Measurements from ENCODE around the gene RNASE13. TPM values are rescaled to one million over a fixed set of nuclear protein-coding genes. Genes with fewer than 3 reads are reported as not detected.

The RNASE13 gene
- total RNA-seq, 1 donor from 2014 or later = not detected

DNA sequence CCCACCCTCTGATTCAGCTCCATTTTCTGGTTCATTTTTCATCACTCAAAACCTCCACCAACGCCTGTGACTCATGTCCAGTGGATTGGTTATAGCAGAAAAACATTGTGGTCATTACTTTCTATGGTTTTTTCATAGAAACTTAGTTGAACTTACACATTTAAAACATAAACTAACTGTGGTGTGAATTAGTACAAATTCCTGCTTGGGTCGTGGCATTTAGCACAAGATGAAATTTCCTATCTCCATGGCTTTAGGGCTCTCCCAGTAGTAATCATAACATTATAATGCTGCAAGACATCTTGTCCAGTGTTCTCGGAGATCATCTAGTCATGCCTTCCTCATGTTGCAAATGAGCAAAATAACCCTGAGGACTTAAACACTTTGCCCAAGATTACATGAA is 14.7 kb upstream of the RNASE13 start:
- Mint-ChIP-seq H3K4me3 (no peak overlapping the region), H3K27me3 (ENCODE audit: low read depth) (no peaks in the 10 kb centered on the region), H3K36me3 (no peaks in the 10 kb centered on the region), H3K27ac (no peak overlapping the region), H3K4me1 (peaks cover 9% of the 10 kb centered on the region), H3K9me3 (no peaks in the 10 kb centered on the region)
- no peak for DNase-seq (ENCODE audit: low spot score in 2 of 2, unreplicated experiment in 2 of 2)
- TF ChIP-seq, protein P1, sequence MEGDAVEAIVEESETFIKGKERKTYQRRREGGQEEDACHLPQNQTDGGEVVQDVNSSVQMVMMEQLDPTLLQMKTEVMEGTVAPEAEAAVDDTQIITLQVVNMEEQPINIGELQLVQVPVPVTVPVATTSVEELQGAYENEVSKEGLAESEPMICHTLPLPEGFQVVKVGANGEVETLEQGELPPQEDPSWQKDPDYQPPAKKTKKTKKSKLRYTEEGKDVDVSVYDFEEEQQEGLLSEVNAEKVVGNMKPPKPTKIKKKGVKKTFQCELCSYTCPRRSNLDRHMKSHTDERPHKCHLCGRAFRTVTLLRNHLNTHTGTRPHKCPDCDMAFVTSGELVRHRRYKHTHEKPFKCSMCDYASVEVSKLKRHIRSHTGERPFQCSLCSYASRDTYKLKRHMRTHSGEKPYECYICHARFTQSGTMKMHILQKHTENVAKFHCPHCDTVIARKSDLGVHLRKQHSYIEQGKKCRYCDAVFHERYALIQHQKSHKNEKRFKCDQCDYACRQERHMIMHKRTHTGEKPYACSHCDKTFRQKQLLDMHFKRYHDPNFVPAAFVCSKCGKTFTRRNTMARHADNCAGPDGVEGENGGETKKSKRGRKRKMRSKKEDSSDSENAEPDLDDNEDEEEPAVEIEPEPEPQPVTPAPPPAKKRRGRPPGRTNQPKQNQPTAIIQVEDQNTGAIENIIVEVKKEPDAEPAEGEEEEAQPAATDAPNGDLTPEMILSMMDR (IDR thresholded peaks at IDR 0.05; ENCODE audit: unreplicated experiment) = no peak

DNA sequence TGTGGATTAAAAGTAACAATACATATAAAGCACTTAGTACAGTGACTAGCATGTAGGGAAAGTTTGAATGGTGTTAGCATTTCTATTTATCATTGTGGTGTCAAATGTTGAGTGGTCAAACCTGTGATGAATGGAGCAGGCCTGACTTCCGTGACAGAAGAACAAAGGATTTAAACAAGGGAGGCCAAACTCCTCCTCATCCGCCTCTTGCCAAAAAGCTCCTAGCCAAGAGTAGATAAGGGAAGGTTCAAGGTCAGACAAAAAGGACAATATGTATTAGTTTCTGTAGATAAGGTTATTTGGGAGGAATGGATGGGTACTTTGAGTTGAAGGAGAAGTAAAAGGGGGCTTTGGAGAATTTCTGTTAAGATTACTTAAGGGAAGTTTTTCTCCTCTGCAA is 14.0 kb upstream of the RNASE13 start:
- Mint-ChIP-seq H3K4me3 (no peak overlapping the region), H3K9me3 (no peaks in the 10 kb centered on the region), H3K4me1 (peaks cover 12% of the 10 kb centered on the region), H3K27ac (no peak overlapping the region), H3K27me3 (ENCODE audit: low read depth) (no peaks in the 10 kb centered on the region), H3K36me3 (no peaks in the 10 kb centered on the region)
- no peak for DNase-seq (ENCODE audit: low spot score in 2 of 2, unreplicated experiment in 2 of 2)
- TF ChIP-seq, protein P1 (IDR thresholded peaks at IDR 0.05; ENCODE audit: unreplicated experiment) = no peak

DNA sequence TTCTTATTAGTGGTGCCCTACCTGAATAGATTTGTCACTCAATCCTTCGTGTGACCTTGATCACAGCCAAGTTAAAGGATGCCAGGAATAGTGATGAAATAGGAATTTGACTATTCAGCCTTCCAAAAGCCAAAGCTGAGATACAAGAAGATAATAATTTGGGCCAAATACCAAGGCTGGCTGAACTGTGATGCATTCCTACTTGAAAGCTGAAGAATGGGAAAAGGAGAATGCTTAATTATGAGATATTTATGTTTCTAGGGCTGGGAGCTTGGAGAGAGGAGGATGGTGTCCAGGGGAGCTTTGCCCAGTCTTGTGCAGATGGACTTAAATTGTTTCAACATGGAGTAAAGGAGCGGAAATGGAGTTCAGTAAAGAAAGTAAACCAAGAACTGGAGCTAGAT is 12.8 kb upstream of the RNASE13 start:
- H3K27me3 Mint-ChIP-seq (ENCODE audit: low read depth) = no peaks in the 10 kb centered on the region
- H3K4me3 Mint-ChIP-seq = no peak overlapping the region
- H3K36me3 Mint-ChIP-seq = no peaks in the 10 kb centered on the region
- TF ChIP-seq, protein P1 (IDR thresholded peaks at IDR 0.05; ENCODE audit: unreplicated experiment) = no peak
- peak overlapping the region; percentile 13 for H3K27ac Mint-ChIP-seq
- peaks cover 23% of the 10 kb centered on the region for H3K4me1 Mint-ChIP-seq
- no peak for DNase-seq (ENCODE audit: low spot score in 2 of 2, unreplicated experiment in 2 of 2)
- no peaks in the 10 kb centered on the region for H3K9me3 Mint-ChIP-seq

DNA sequence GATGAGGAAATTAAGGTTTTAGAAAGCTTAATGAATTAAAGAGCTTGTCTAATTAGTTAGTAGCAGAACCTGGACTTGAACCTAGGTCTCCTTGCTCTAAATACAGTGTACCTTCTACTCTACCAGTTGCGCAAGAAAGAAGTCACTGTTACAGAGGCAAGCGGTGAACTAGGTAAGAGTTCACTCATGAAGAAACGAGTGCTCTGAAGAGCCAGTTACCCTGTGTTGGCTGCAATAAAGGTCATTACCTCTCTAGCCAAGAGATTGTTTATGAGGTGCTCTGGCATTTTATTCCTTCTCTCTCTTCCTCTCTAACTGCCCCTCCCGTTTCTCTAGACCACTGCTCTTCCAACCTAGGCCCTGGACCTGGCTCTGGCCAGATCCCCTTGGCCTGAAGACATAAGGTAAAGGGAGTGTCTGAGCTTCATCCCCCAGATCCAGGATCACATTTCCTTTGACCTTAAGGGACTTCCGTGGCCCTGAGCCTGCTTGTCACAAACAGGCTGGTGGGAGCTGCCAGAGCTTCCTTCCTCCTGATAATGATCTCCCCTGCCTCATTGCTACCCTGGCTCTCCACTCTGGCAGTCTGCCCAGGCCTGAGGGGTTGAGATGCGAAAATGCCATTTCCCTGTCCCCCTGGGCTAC is 9.5 kb upstream of the RNASE13 start:
- peaks cover 42% of the 10 kb centered on the region for H3K4me1 Mint-ChIP-seq
- DNase-seq (ENCODE audit: low spot score in 2 of 2, unreplicated experiment in 2 of 2) = no peak
- no peak overlapping the region for H3K27ac Mint-ChIP-seq
- H3K4me3 Mint-ChIP-seq = no peak overlapping the region
- H3K36me3 Mint-ChIP-seq = no peaks in the 10 kb centered on the region
- H3K9me3 Mint-ChIP-seq = no peaks in the 10 kb centered on the region
- TF ChIP-seq, protein P1 (IDR thresholded peaks at IDR 0.05; ENCODE audit: unreplicated experiment) = no peak
- no peaks in the 10 kb centered on the region for H3K27me3 Mint-ChIP-seq (ENCODE audit: low read depth)

DNA sequence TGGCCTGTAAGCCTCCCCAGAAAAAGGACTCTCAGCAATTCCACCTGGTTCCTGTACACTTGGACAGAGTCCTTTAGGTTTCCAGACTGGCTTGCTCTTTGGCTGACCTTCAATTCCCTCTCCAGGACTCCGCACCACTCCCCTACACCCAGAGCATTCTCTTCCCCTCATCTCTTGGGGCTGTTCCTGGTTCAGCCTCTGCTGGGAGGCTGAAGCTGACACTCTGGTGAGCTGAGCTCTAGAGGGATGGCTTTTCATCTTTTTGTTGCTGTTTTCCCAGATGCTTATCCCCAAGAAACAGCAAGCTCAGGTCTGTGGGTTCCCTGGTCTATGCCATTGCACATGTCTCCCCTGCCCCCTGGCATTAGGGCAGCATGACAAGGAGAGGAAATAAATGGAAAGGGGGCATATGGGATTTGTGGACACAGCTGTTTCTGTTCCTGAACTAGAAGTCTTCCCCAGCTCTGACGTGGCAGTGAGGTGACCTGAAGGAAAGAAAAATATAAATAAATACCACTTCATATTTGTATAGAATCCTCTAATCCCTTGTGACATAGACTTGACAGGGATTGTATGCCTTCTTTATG is 8.9 kb upstream of the RNASE13 start:
- no peaks in the 10 kb centered on the region for H3K36me3 Mint-ChIP-seq
- no peak for DNase-seq (ENCODE audit: low spot score in 2 of 2, unreplicated experiment in 2 of 2)
- no peak overlapping the region for H3K4me3 Mint-ChIP-seq
- H3K9me3 Mint-ChIP-seq = no peaks in the 10 kb centered on the region
- H3K4me1 Mint-ChIP-seq = peaks cover 48% of the 10 kb centered on the region
- TF ChIP-seq, protein P1 (IDR thresholded peaks at IDR 0.05; ENCODE audit: unreplicated experiment) = no peak
- no peak overlapping the region for H3K27ac Mint-ChIP-seq
- no peaks in the 10 kb centered on the region for H3K27me3 Mint-ChIP-seq (ENCODE audit: low read depth)

Data from mesothelial cell of epicardium (in vitro differentiated cells).